ENCODE measurements around the gene FRMD4A.

The FRMD4A gene

DNA sequence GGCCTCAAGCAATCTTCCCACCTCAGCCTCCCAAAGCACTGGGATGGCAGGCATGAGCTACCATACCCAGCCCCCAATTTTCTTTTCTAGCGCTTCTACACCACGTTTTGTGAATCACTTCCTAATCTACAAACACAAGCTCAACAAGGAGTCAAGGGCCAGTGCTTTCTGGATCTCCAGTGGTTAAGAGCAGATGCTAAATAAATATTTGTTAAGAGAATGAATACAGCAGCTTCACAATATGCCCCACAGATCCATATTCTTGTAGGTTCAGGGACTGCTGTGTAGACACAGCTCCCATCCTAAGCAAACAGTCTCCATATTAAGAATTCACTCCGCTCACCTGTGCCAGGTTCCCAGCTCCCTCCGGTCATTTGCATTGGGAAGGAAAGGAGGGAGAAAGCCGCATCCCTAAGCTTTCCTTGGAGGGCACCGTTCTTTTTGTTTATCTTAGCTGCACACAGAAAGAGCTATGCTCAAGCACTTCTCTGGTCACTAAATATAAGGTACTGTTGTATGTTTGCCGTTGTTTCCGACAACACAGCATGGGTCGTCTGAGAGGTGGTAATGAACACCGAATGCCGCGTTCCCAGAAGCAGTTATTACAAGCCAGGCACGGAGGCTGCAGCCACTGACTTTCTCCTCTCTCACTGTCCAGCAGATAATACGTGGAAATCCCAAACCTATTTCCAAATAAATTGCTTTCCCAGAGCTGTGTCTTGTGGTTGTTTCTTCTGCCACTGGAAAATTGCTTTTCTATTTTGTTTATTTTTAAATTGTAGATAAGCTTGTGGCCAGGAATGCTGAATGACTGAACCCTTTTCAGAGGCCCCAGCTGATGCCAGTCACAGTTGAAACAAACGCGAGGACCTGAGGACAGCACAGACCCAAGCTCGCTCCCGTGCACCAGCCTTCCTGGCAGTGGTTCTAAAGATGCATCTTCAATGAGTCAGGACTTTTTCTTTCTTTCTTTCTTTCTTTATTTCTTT, 526.9 kb downstream of the FRMD4A start:
- TF ChIP-seq, protein P1, sequence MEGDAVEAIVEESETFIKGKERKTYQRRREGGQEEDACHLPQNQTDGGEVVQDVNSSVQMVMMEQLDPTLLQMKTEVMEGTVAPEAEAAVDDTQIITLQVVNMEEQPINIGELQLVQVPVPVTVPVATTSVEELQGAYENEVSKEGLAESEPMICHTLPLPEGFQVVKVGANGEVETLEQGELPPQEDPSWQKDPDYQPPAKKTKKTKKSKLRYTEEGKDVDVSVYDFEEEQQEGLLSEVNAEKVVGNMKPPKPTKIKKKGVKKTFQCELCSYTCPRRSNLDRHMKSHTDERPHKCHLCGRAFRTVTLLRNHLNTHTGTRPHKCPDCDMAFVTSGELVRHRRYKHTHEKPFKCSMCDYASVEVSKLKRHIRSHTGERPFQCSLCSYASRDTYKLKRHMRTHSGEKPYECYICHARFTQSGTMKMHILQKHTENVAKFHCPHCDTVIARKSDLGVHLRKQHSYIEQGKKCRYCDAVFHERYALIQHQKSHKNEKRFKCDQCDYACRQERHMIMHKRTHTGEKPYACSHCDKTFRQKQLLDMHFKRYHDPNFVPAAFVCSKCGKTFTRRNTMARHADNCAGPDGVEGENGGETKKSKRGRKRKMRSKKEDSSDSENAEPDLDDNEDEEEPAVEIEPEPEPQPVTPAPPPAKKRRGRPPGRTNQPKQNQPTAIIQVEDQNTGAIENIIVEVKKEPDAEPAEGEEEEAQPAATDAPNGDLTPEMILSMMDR (IDR thresholded peaks at IDR 0.05; ENCODE audit: poor library complexity, severe bottlenecking), result no peak
- Histone ChIP-seq H3K36me3 (ENCODE audit: low read depth) (no peaks in the 10 kb centered on the region), H3K27ac (ENCODE audit: poor library complexity, severe bottlenecking) (no peak overlapping the region), H3K4me3 (ENCODE audit: severe bottlenecking) (no peak overlapping the region), H3K27me3 (ENCODE audit: insufficient read depth, poor library complexity, severe bottlenecking) (no peaks in the 10 kb centered on the region), H3K9me3 (ENCODE audit: severe bottlenecking) (no peaks in the 10 kb centered on the region), H3K4me1 (ENCODE audit: insufficient read depth, poor library complexity, severe bottlenecking) (no peaks in the 10 kb centered on the region)
- no peak for DNase-seq (ENCODE audit: low spot score)
- ATAC-seq (ENCODE audit: low read depth), result no peak

DNA sequence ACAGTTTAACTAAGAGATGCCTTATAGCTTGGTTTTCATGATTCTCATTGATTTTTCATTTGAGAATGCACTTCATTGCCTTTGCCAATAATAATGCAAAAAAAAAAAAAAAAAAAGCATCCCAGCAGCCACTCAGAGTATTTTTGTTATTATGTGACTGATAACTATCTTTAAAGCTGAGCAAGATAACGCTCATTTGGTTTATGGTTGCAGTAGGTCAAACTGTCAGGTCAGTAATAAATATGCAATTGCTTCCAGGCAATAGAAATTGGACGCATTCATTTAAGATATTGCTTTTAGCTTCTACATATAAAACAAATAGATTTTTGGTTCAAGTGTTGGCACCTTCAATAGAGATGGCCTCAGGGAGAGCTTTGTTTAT, 528.8 kb downstream of the FRMD4A start:
- H3K27ac ChIP-seq (ENCODE audit: poor library complexity, severe bottlenecking), result no peak overlapping the region
- DNase-seq (ENCODE audit: low spot score) (no peak), ATAC-seq (ENCODE audit: low read depth) (no peak)
- H3K4me3 ChIP-seq (ENCODE audit: severe bottlenecking), result no peak overlapping the region
- H3K9me3 ChIP-seq (ENCODE audit: severe bottlenecking), result no peaks in the 10 kb centered on the region
- TF ChIP-seq, protein P1 (IDR thresholded peaks at IDR 0.05; ENCODE audit: poor library complexity, severe bottlenecking), result no peak
- no peaks in the 10 kb centered on the region for H3K27me3 ChIP-seq (ENCODE audit: insufficient read depth, poor library complexity, severe bottlenecking)
- H3K36me3 ChIP-seq (ENCODE audit: low read depth), result no peaks in the 10 kb centered on the region
- H3K4me1 ChIP-seq (ENCODE audit: insufficient read depth, poor library complexity, severe bottlenecking), result no peaks in the 10 kb centered on the region

DNA sequence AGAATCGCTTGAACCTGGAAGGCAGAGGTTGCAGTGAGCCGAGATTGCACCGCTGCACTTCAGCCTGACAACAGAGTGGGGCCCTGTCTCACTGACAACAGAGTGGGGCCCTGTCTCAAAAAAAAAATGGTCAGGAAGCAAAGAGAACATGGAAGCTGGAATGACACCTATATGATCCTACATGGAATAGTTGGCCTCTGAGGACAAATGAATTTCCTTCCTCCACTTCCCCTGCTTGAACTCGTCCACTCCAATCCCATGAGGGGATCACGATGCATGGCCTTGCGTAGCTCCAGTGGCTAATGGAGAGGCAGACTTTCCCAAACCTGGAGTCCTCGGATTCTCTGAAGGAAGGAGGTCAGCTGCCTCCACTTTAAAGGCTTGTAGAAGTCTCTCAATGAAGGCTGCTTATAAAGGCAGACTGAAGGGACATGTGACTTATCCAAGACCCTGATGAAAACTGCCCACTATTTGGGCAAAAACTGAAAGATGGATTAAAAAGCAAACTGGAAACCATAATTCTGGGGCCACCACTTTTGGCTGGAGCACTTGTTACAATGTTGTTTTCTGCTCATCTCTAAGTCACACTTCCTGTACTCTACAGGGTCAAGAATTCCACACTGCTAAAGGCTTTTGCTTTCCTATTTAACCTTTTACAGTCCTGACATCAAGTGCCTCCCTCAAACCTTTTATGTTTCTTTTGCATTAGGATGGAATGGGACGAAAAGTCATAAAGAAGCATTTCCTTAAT, 529.4 kb downstream of the FRMD4A start:
- ATAC-seq (ENCODE audit: low read depth) (no peak), DNase-seq (ENCODE audit: low spot score) (no peak)
- Histone ChIP-seq H3K36me3 (ENCODE audit: low read depth) (no peaks in the 10 kb centered on the region), H3K9me3 (ENCODE audit: severe bottlenecking) (no peaks in the 10 kb centered on the region), H3K27ac (ENCODE audit: poor library complexity, severe bottlenecking) (no peak overlapping the region), H3K4me1 (ENCODE audit: insufficient read depth, poor library complexity, severe bottlenecking) (no peaks in the 10 kb centered on the region), H3K27me3 (ENCODE audit: insufficient read depth, poor library complexity, severe bottlenecking) (no peaks in the 10 kb centered on the region), H3K4me3 (ENCODE audit: severe bottlenecking) (no peak overlapping the region)
- TF ChIP-seq, protein P1 (IDR thresholded peaks at IDR 0.05; ENCODE audit: poor library complexity, severe bottlenecking), result no peak

DNA sequence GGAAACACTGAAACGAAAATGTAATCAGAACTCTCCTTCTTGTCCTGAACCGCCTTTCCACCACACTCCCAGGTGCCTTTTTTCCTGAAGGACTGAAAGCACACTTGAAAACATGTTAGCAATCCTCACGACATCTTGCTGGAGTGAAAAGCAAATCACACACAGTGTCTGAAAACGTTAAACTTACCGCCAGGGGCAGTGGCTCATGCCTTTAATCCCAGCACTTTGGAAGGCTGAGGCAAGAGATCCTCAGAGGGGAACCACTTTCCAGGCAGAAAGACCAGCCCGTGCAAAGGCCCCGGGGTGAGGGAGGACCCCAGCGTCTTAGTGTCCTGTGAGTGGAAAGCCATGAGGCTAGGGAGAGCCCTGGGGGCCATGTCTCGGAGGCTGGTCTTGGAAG, 533.6 kb downstream of the FRMD4A start:
- no peak overlapping the region for H3K27ac ChIP-seq (ENCODE audit: poor library complexity, severe bottlenecking)
- ATAC-seq (ENCODE audit: low read depth) (no peak), DNase-seq (ENCODE audit: low spot score) (no peak)

More for the DNA sequence above, 533.6 kb downstream of the FRMD4A start:
- no peaks in the 10 kb centered on the region for H3K4me1 ChIP-seq (ENCODE audit: insufficient read depth, poor library complexity, severe bottlenecking)
- TF ChIP-seq, protein P1 (IDR thresholded peaks at IDR 0.05; ENCODE audit: poor library complexity, severe bottlenecking), result no peak
- no peak overlapping the region for H3K4me3 ChIP-seq (ENCODE audit: severe bottlenecking)
- no peaks in the 10 kb centered on the region for H3K9me3 ChIP-seq (ENCODE audit: severe bottlenecking)
- no peaks in the 10 kb centered on the region for H3K36me3 ChIP-seq (ENCODE audit: low read depth)
- H3K27me3 ChIP-seq (ENCODE audit: insufficient read depth, poor library complexity, severe bottlenecking), result no peaks in the 10 kb centered on the region
